ENCODE measurements around the gene SBK2. TPM values are rescaled to one million over a fixed set of nuclear protein-coding genes. Genes with fewer than 3 reads are reported as not detected.

The SBK2 gene
- total RNA-seq, 1 experiment from 2014 or later: 5.2 TPM

DNA sequence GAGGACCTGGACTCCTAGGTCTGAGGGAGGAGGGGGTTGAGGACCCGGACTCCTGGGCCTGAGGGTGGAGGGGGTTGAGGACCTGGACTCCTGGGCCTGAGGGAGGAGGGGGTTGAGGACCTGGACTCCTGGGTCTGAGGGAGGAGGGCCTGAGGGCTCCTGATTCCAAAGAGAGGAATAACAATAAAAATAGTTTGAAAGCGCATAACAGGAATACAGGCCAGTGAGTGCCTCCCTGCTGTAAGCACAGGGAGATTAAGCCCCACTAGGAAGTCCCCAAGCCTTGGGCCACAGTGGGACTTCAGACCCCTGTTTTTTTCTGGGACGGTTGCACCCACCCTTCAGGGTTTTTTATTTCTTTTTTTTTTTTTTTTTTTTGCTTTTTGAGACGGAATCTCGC is 1.2 kb upstream of the SBK2 start (continued):
- no peak for TF ChIP-seq ATF2 (CRISPR knock-in tag; IDR thresholded peaks at IDR 0.05; ENCODE audit: borderline replicate concordance, low read depth)
- TF ChIP-seq, protein P1, sequence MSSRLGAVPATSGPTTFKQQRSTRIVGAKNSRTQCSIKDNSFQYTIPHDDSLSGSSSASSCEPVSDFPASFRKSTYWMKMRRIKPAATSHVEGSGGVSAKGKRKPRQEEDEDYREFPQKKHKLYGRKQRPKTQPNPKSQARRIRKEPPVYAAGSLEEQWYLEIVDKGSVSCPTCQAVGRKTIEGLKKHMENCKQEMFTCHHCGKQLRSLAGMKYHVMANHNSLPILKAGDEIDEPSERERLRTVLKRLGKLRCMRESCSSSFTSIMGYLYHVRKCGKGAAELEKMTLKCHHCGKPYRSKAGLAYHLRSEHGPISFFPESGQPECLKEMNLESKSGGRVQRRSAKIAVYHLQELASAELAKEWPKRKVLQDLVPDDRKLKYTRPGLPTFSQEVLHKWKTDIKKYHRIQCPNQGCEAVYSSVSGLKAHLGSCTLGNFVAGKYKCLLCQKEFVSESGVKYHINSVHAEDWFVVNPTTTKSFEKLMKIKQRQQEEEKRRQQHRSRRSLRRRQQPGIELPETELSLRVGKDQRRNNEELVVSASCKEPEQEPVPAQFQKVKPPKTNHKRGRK (CRISPR knock-in tag; IDR thresholded peaks at IDR 0.05; ENCODE audit: borderline replicate concordance): no peak
- TF ChIP-seq, protein P2, sequence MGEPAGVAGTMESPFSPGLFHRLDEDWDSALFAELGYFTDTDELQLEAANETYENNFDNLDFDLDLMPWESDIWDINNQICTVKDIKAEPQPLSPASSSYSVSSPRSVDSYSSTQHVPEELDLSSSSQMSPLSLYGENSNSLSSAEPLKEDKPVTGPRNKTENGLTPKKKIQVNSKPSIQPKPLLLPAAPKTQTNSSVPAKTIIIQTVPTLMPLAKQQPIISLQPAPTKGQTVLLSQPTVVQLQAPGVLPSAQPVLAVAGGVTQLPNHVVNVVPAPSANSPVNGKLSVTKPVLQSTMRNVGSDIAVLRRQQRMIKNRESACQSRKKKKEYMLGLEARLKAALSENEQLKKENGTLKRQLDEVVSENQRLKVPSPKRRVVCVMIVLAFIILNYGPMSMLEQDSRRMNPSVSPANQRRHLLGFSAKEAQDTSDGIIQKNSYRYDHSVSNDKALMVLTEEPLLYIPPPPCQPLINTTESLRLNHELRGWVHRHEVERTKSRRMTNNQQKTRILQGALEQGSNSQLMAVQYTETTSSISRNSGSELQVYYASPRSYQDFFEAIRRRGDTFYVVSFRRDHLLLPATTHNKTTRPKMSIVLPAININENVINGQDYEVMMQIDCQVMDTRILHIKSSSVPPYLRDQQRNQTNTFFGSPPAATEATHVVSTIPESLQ (CRISPR knock-in tag; IDR thresholded peaks at IDR 0.05): no peak
- no peak for TF ChIP-seq USF2 (CRISPR knock-in tag; IDR thresholded peaks at IDR 0.05)
- TF ChIP-seq ZNF317 (CRISPR knock-in tag; IDR thresholded peaks at IDR 0.05; ENCODE audit: borderline replicate concordance, low read depth): no peak
- no peak for TF ChIP-seq TEAD4 (CRISPR knock-in tag; IDR thresholded peaks at IDR 0.05)
- TF ChIP-seq ZNF121 (CRISPR knock-in tag; IDR thresholded peaks at IDR 0.05): no peak
- TF ChIP-seq HMGA2 (CRISPR knock-in tag; IDR thresholded peaks at IDR 0.05): no peak
- TF ChIP-seq STAT6 (CRISPR knock-in tag; conservative IDR thresholded peaks at IDR 0.05; ENCODE audit: low read depth): no peak
- no peak for TF ChIP-seq SMAD4 (CRISPR knock-in tag; IDR thresholded peaks at IDR 0.05)

DNA sequence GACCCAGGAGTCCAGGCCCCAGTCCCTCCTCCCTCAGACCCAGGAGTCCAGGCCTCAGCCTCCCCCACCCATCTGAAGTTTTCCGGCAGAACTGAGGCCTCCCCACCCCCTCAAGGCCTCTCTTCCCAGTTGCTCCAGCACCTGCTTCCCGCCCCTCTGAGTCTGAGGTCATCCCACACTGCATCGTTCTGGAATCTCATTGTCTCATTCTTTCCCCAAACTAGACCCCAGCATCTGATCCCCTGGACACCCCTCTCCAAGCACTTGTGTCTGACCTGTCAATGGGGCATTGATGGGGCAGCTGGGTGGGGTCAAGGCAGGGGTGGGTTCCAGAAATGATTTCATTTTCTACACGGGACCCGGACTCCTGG is 793 bp upstream of the SBK2 start:
- POLR2A ChIA-PET: no interaction called here
- CTCF ChIA-PET: interaction anchor here (0.7 kb wide), 1 partner anchor 13 kb away, joined by 3 read pairs; no protein-coding TSS in a partner anchor
- TF ChIP-seq ATF3 (CRISPR knock-in tag; conservative IDR thresholded peaks at IDR 0.05) (no peak), ZNF671 (CRISPR knock-in tag; IDR thresholded peaks at IDR 0.05) (no peak), HMGXB4 (CRISPR knock-in tag; IDR thresholded peaks at IDR 0.05) (no peak), CDX4 (CRISPR knock-in tag; IDR thresholded peaks at IDR 0.05; ENCODE audit: borderline replicate concordance) (no peak), JAZF1 (CRISPR knock-in tag; IDR thresholded peaks at IDR 0.05) (no peak), HMGA2 (CRISPR knock-in tag; IDR thresholded peaks at IDR 0.05) (no peak), RORB (CRISPR knock-in tag; IDR thresholded peaks at IDR 0.05) (no peak)
- TF ChIP-seq, protein P3, sequence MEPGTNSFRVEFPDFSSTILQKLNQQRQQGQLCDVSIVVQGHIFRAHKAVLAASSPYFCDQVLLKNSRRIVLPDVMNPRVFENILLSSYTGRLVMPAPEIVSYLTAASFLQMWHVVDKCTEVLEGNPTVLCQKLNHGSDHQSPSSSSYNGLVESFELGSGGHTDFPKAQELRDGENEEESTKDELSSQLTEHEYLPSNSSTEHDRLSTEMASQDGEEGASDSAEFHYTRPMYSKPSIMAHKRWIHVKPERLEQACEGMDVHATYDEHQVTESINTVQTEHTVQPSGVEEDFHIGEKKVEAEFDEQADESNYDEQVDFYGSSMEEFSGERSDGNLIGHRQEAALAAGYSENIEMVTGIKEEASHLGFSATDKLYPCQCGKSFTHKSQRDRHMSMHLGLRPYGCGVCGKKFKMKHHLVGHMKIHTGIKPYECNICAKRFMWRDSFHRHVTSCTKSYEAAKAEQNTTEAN (CRISPR knock-in tag; IDR thresholded peaks at IDR 0.05): no peak
- DNase-seq (ENCODE audit: low spot score): no peak
- Mint-ChIP-seq H3K27me3 (ENCODE audit: low read depth) (peaks cover 7% of the 10 kb centered on the region), H3K4me3 (no peak overlapping the region), H3K36me3 (no peaks in the 10 kb centered on the region), H3K4me1 (peaks cover 11% of the 10 kb centered on the region), H3K27ac (no peak overlapping the region), H3K9me3 (peaks cover 10% of the 10 kb centered on the region)
- ATAC-seq: peak; percentile 33
